Heart left ventricle (tissue), 16 donors: ENCODE data around the gene TMPRSS7. TPM values are rescaled to one million over a fixed set of nuclear protein-coding genes. Genes with fewer than 3 reads are reported as not detected.
A peak's percentile ranks its signal among the peaks of the same experiment; 100 is the strongest.

Experiments
- ATAC-seq, 4 donors: fragments of 200-7000 bp; cut with Tn5 transposase; one replicate each; pipeline ENCODE4 v1.9.1; 2020 to 2022; ENCODE audit warnings: moderate library complexity in 4 of 4, mild to moderate bottlenecking in 3 of 4, moderate number of reproducible peaks in 1 of 4
- DNase-seq, 5 donors: peaks; one replicate each; pipeline ENCODE4 v3.0.0-alpha.2; 2020
- H3K27ac ChIP-seq, 12 donors: fragments of 200-600 bp; sonication (generic) in 4 of 12; one replicate each; pipeline versions ENCODE4 v1.5.0 to v1.8.0; 2016 to 2022; ENCODE audit warnings: mild to moderate bottlenecking in 2 of 12
- H3K27me3 ChIP-seq, 9 donors: fragments of 200-600 bp; sonication (generic) in 2 of 9; one replicate each; pipeline versions ENCODE4 v1.5.1 to v1.8.0; 2016 to 2022; ENCODE audit warnings: mild to moderate bottlenecking in 3 of 9
- H3K36me3 ChIP-seq, 9 donors: fragments of 200-600 bp; sonication (generic) in 2 of 9; one replicate each; pipeline versions ENCODE4 v1.5.0 to v1.8.0; 2018 to 2022; ENCODE audit warnings: mild to moderate bottlenecking in 2 of 9
- H3K4me1 ChIP-seq, 12 donors: fragments of 200-600 bp; sonication (generic) in 4 of 12; one replicate each; pipeline versions ENCODE4 v1.5.0 to v1.8.0; 2016 to 2022; ENCODE audit warnings: mild to moderate bottlenecking in 3 of 12
- H3K4me3 ChIP-seq, 12 donors: fragments of 200-600 bp; sonication (generic) in 4 of 12; one replicate each; pipeline versions ENCODE4 v1.5.0 to v1.8.0; 2017 to 2022; ENCODE audit warnings: mild to moderate bottlenecking in 9 of 12, moderate library complexity in 4 of 12
- H3K9me3 ChIP-seq, 12 donors: fragments of 200-600 bp; sonication (generic) in 4 of 12; one replicate each; pipeline versions ENCODE4 v1.5.0 to v1.8.0; 2016 to 2022; ENCODE audit warnings: mild to moderate bottlenecking in 1 of 12
- CTCF ChIP-seq, 12 donors: fragments of 200-600 bp; sonication (generic) in 4 of 12; IDR thresholded peaks; one replicate each; pipeline versions ENCODE4 v1.5.0 to v1.8.0; 2018 to 2022; ENCODE audit warnings: antibody characterized with exemption in 12 of 12, mild to moderate bottlenecking in 5 of 12
- POLR2A ChIP-seq, 2 donors: fragments of 450-650 bp; IDR thresholded peaks; one replicate each; pipeline ENCODE4 v1.6.1; 2017; ENCODE audit warnings: antibody characterized with exemption in 2 of 2, mild to moderate bottlenecking in 2 of 2, moderate library complexity in 2 of 2
- WGBS, 4 donors: extraction: QIAGEN DNeasy Blood & Tissue Kit in 2 of 4; methylation state at CpG; one replicate each; pipeline versions ENCODE4 v1.1.5 to v1.1.7; 2013 to 2018; 5-methylcytosine and 5-hydroxymethylcytosine counted together
- intact Hi-C, 10 donors: fragments of 100-400 bp; cut with DNase I; formaldehyde crosslinking; loops; one replicate each; pipeline versions ENCODE4 v1.11.1 to v1.14.2; 2022
- polyA plus RNA-seq, 2 donors: library from polyadenylated mRNA; stranded (reverse); fragments of 200-250 nt; gene quantifications; one replicate each; pipeline ENCODE4 v1.2.3, GENCODE V29; 2013
- total RNA-seq, 9 donors: library from RNA; depleted of rRNA in 2 of 9; stranded (reverse); fragments of >200 nt in 2 of 9; fragmentation: NEBNext Ultra II Directional in 3 of 9; extraction: Animal tissue kit (Norgen Biotek cat#: 25700) in 3 of 9; gene quantifications; one replicate each; pipeline versions ENCODE4 v1.1.0 to v1.2.4, GENCODE V29; 2016 to 2023
- donor health status: ischemic (EF 13 %, LVEDD 7.1; RV severe dilation, severe dysfunction).
- donor health status: healthy with polysubstance abuse.
- donor health status: DM: no; HTN: yes; CAD: no.
- donor health status: DM: no; HTN: no; CAD: no.
- donor health status: ischemic (EF 25% LVEDD 6.9; RV normal size, moderate dysfunction).
- donor health status: ischemic (EF 25% LVEDD 5.7; RV mildly dilated, moderate dysfunction).
- donor health status: healthy.
- donor health status: DM: yes; HTN: yes; CAD: no.
- donor health status: ischemic (EF 35%, LVEDD 5.7; RV mildly dilated, moderate dysfunction).
- donor health status: nonischemic (EF 11% LVEDD 7.7; RV severe dilation, severe dysfunction).
- donor health status: DM: yes; HTN: yes; CAD: no.
- donor health status: PGD.
- donor health status: ischemic (EF 29% LVEDD 5.4; RV normal size, mild dysfunction).
- donor health status: nonischemic (EF 23%, LVEDD 6.1; RV moderate dilation, normal function).

The TMPRSS7 gene
- total and polyA plus RNA-seq, 11 donors, result not detected

GRCh38 chr3:111993038-111993437 is 41.5 kb upstream of the TMPRSS7 start:
- no peak overlapping the region for H3K4me3 ChIP-seq
- no peak for ATAC-seq
- intact Hi-C loops, result no loop called here
- 66 to 94% (median 78%) methylated on average over 2 of the region's 2 CpGs for WGBS, 4 donors
- TF ChIP-seq CTCF (IDR thresholded peaks at IDR 0.05) (no peak), POLR2A (IDR thresholded peaks at IDR 0.05) (no peak)
- peaks cover 0 to 6% (median 0%) of the 10 kb centered on the region in 12 donors for H3K4me1 ChIP-seq
- peaks cover 0 to 55% (median 39%) of the 10 kb centered on the region in 9 donors for H3K36me3 ChIP-seq
- H3K9me3 ChIP-seq, result no peaks in the 10 kb centered on the region
- H3K27me3 ChIP-seq, result peaks cover 0 to under 1% (median 0%) of the 10 kb centered on the region in 9 donors
- no peak overlapping the region for H3K27ac ChIP-seq
- no peak for DNase-seq

- Histone ChIP-seq H3K9me3 (no peaks in the 10 kb centered on the region), H3K4me1 (peaks cover 0 to 16% (median 8%) of the 10 kb centered on the region in 12 donors), H3K4me3 (peak within 1 kb of the TSS; percentile 1 to 59 (median 45)), H3K27me3 (peaks cover 0 to 20% (median 0%) of the 10 kb centered on the region in 9 donors), H3K36me3 (peaks cover 0 to 1% (median 0%) of the 10 kb centered on the region in 9 donors), H3K27ac (no peak within 1 kb of the TSS)
- intact Hi-C loops, result no loop called here
- DNase-seq, result no peak
- no peak for TF ChIP-seq POLR2A (IDR thresholded peaks at IDR 0.05)
- TF ChIP-seq CTCF (IDR thresholded peaks at IDR 0.05), result no peak
- 3 to 7% (median 6%) methylated on average over 30 of the region's 30 CpGs for WGBS, 4 donors
- peak; percentile 32 to 61 (median 46) for ATAC-seq
Measured at GRCh38 chr3:111998636-111999483, 35.7 kb upstream of the TMPRSS7 start, which contains the start of gene TAGLN3. TSS of gene TAGLN3 (plus strand) at chr3:111998922. CDS start at chr3:111999423, 501 bp downstream.

GRCh38 chr3:111999484-112000324 is 34.8 kb upstream of the TMPRSS7 start:
- no peaks in the 10 kb centered on the region for H3K36me3 ChIP-seq
- intact Hi-C loops, result no loop called here
- H3K4me1 ChIP-seq, result peaks cover 0 to 16% (median 8%) of the 10 kb centered on the region in 12 donors
- TF ChIP-seq POLR2A (IDR thresholded peaks at IDR 0.05) (no peak), CTCF (IDR thresholded peaks at IDR 0.05) (no peak)
- peaks cover 0 to 20% (median 0%) of the 10 kb centered on the region in 9 donors for H3K27me3 ChIP-seq
- ATAC-seq (no peak), DNase-seq (no peak)
- peak overlapping the region in 10 of 12 donors; percentile 22 to 59 (median 46) for H3K4me3 ChIP-seq
- 36 to 49% (median 44%) methylated on average over 18 to 19 of the region's 19 CpGs for WGBS, 4 donors
- H3K27ac ChIP-seq, result no peak overlapping the region
- H3K9me3 ChIP-seq, result no peaks in the 10 kb centered on the region

- intact Hi-C loops, result no loop called here
- Histone ChIP-seq H3K36me3 (no peaks in the 10 kb centered on the region), H3K4me3 (no peak overlapping the region), H3K27me3 (peaks cover 0 to 20% (median 0%) of the 10 kb centered on the region in 9 donors), H3K27ac (no peak overlapping the region), H3K9me3 (no peaks in the 10 kb centered on the region), H3K4me1 (peaks cover 0 to 16% (median 8%) of the 10 kb centered on the region in 12 donors)
- WGBS, 4 donors, result 91 to 97% (median 92%) methylated on average over 5 of the region's 5 CpGs
- no peak for DNase-seq
- ATAC-seq, result no peak
- TF ChIP-seq CTCF (IDR thresholded peaks at IDR 0.05) (no peak), POLR2A (IDR thresholded peaks at IDR 0.05) (no peak)
Measured at GRCh38 chr3:112000367-112000771, 34.2 kb upstream of the TMPRSS7 start.
